Inflammatory macrophage treated with lipopolysaccharide for 1 hour (primary cell): Measurements from ENCODE around the gene IGSF3.
"Not testable (repeated sequence)": the region's sequence is repeated elsewhere in the genome, so short reads cannot be mapped to it uniquely, and the experiment has no call there.

ENCODE experiments used
- DNase-seq, 2 donors: peaks; one replicate each; pipeline ENCODE4 v3.0.0-alpha.2; 2020 to 2022

The IGSF3 gene

GRCh38 chr1:116595065-116595840, 72.3 kb downstream of the IGSF3 start:
- not testable (repeated sequence) for DNase-seq

GRCh38 chr1:116593977-116594376, 73.6 kb downstream of the IGSF3 start:
- not testable (repeated sequence) for DNase-seq

GRCh38 chr1:116593401-116593800, 74.1 kb downstream of the IGSF3 start:
- not testable (repeated sequence) for DNase-seq

DNA sequence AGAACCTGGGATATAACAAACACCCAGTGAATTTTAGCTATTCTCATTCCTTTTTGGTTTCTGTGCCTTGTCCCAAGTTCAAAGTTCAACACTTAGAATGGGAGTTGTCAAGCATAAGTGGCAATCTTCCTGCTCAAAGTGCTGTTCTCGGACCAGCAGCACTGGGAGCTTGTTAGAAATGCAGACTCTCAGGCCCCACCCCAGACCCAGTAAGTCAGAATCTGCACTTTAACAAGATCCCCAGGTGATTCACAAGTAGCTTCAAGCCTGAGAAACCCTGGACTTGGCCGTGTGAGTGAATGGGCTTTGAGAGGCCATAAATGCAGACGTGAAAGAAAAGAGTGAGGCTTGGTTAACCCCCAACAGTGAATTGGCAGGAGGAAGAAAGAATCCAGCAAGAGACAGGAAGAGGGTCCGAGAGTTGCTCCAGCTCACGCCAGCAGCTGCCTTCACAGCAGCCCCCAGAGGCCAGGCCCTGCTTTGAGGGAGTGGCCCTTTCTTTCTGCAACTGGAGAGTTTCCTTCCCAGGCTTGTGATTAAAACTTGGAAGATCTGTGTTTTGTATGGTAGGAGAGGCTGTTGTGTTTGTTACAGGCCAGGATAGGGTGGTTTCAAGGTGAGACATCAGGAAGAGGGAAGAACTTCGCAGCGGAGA, 75.5 kb downstream of the IGSF3 start:
- not testable (repeated sequence) for DNase-seq

DNA sequence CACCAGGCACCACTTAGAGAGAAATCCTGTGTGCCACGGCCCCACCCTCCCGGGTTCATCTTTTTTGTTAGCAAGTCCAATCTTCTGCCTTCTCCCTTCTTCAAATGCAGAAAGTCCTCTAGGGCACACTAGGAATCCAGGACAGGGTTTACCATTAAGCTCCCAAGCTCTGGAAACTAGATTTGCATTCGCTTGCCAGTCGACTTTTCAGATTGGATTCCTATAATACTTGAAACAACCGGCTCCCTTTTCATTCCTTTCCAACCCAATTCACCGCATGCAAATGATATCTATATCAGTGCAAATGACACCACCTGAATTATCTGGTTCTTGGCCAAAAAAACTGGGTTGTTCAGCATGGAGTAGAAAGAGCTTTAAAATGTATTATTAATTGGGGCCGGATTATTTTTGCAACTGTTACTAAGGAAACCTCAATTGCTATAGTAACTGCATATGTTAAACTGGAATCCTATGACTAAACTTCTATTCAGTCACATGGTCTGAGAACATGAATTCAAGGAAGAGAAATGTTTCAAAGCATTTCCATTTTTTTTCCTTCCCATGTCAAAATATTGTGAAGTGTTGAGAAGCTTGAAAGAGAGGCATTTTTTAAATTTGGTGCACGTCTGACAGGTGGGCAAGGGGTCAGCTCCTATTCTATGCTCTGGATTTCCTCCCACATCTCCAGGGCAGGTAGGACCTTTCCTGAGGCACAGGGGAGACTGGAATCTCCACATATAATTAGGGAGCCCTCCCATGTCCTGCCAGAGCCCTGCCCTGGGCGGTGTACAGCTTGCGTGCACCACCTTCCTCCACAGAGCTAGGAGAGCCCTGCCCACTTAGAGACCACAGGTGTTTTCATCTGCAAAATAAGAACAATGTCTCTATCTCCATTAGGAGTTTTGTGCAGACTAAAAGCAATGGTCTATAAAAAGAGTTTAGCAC, 76.3 kb downstream of the IGSF3 start:
- not testable (repeated sequence) for DNase-seq

DNA sequence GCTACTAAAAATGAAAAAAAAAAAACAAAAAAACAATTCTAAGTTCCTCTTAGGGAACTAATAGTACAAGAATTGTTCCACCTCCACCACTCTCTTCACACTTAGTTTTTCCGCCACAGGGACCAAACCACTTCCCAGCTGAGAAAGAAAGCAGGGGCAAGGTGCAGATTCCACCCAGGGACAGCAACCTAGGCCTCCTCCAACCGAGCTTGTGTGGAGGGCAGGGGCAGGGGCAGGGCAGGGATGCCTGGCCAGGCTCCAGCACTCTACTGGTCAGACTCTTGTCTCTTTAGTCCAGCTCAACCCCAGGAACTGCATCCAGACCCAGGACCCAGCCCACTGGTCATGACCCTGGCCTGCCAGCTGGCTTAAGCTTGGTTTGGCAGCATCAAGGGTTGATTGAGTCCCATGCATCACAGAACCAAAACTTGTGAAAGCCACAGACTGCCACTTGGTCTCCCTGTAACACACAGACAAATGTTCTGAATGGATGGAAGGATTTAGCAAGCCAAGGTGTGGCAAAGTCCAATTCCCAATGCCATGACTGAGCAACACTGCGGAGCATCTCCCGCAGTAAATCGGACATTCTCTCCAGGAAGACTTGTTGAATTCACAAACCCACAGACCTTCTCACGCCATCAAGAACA, 77.1 kb downstream of the IGSF3 start:
- DNase-seq, result not testable (repeated sequence)

- DNase-seq, result not testable (repeated sequence)
These were observed 78.3 kb downstream of the IGSF3 start for GRCh38 chr1:116589101-116589735.

- peak in 1 of 2 donors; percentile 48 for DNase-seq
These were observed 79.9 kb downstream of the IGSF3 start for GRCh38 chr1:116587501-116588227.

- peak; percentile 22 to 73 for DNase-seq
These were observed 80.8 kb downstream of the IGSF3 start for GRCh38 chr1:116586741-116587143.

DNA sequence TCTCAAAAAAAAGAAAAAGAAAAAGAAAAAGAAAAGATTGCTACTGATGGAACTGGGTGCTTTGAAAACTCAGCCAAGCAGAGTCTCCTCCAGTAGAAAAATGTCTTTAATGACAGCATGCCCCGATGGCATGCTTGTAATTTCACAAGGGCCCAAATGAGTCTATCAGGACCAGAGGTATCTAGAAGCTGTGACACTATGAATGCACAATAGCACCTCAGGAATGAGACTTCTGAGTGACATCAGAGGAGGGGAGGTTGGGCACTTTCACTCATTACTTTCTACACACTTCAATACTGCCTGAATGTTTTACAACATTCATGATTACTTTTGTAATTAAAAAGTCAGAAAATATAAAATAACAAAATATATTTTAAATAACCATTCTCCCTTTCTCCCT, 81.6 kb downstream of the IGSF3 start:
- no peak for DNase-seq

- no peak for DNase-seq
These were observed 86.1 kb downstream of the IGSF3 start for GRCh38 chr1:116581323-116581885.

- DNase-seq, result no peak
These were observed 86.8 kb downstream of the IGSF3 start for GRCh38 chr1:116580446-116581322.

GRCh38 chr1:116579259-116579875, 88.2 kb downstream of the IGSF3 start:
- no peak for DNase-seq

DNA sequence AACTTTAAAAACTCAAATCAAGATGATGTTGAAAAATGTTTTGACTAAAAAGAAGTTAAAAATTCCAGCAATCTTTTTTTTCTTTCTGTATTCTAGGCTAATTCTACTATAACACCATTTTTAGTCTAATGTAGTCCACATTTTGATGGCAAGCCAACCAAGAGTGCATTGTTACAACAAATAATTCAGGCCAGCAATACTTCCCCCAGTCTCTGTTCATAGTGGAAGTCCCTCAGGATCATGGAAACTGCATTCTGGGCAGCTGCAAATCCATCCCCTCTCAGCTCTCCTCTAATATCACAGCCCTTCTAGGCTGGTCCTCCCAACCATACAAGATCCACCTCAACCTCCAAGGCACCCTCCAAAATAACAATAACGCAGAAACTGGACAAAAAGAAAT, 89.0 kb downstream of the IGSF3 start:
- no peak for DNase-seq

DNA sequence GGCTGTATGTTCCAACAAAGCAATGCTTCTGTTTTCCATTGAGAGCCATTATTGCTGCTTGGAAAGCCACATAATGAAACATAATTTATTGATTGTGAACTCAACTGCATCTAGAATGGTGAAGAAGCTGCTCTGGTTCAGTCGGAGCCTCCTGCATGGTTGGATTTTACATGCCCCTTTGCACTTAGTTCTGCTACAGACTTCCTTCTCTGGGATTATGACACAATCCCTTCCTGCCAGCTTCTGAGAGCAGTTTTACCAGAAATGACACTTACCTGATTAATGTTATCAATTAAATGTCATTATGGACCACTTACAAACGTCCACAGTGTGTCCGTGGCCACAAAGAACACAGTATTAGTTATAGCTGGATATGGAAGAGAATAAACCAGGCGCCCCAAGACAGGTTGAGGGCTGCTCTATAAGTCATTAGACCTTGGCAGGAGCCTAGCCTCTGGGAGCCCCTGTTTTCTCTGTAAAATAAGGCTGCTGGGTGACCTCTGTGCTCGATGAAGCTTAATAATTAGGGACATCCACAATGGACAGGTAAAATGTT, 89.7 kb downstream of the IGSF3 start:
- no peak for DNase-seq

DNA sequence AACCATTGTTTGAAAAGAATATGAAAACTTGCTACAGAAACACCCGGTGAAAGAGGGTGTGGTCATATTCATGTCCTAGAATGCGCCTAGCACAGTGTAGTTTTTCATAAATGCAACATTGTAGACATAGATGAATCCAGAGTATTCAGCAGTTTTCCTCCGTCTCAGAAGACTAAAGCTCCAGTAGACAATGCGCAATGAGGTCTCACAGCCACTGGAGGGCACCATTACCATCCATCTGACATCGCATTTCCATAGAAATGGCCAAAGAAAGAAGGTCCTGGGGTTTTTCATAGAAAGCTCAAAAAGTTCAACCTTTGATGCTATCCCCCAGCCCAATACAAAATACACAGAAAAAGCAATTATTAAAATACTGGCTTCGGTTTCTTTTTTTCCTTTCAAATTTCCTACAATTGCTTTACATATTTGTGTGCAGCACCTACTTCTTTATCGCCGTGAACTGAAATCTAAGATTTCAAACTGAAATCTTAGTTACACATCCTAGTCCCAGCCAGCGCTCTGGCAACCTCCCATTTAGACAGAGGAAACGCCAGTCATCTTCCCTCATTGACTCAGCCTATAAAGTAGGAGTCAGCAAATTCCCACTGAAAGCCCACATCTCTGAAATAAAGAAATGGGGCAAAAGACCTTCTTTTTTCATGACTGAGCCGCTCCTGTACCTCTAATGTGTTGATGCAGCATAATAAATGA, 92.8 kb downstream of the IGSF3 start:
- peak; percentile 50 to 90 for DNase-seq

DNA sequence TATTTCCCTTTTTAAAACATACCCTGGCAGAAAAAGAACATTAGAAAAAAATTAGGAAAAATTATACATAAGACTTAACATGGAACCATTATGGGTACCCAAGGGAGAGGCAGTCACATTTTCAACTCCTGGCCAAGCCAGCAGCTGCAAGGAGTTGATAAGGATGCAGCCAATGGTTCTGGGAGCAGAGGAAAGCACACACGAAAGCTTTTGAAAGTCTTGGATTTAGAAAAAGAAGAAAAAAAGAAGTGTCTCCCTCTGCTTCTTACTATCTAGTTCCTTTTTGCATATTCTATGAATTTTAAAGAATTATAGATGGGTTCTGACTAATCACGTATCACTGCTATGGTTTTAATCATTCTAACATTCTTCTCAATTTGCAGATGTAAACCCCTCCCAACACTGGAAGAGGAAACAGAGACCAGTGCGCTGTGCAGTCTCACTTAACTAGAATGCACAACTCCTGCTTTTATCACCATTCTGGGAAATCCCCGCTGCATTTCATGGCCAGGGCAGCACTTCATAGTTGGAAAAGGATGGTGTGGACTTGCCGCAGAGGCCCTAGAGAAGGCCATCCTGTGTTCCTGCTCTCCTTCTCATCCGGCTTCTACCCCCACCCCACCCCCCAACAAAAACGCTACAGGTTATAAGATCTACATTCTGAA, 94.0 kb downstream of the IGSF3 start:
- DNase-seq, result no peak
